Measurements from ENCODE around the gene SLC35E2B.
"Not testable (repeated sequence)": the region's sequence is repeated elsewhere in the genome, so short reads cannot be mapped to it uniquely, and the experiment has no call there.

SLC35E2B gene

DNA sequence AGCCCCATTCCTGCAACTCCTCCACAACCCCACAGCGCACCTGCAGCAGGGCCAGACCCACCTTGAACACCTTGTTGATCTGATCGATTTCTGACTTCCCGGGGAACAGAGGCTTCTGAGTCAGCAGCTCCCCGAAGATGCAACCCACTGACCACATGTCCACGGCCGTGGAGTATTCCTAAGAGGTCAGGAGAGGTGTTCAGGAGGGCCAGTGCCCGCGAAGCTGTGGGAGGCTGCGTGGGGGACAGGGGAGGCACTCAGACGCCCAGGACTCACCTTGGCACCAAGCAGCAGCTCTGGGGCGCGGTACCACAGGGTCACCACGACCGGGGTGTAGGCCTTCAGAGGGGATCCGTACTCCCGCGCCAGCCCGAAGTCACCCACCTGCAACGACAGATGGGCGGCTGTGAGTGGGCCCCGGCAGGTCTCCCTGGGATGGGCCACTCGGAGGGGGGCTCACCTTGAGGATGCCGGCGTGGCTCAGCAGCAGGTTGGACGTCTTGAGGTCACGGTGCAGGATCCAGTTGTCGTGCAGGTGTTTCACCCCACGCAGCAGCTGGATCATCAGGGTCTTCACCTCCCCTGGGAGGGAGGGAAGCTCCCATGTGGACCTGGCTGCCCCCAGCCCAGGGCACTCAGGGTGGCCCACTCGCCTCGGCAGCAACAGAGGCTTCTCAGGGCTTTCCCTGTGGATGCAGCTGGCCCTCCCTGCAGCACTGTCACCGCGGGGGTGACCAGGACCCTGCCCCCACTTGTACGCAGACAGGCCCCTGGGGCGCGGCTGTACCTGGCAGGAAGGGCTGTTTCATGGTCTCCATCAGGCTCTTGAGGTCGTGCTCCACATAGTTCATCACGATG is 55.7 kb downstream of the SLC35E2B start:
- CTCF ChIA-PET; POLR2A ChIA-PET; H3K4me3 ChIP-seq (ENCODE audit: low read depth, low read length); DNase-seq (ENCODE audit: low read depth, low spot score): not testable (repeated sequence)

DNA sequence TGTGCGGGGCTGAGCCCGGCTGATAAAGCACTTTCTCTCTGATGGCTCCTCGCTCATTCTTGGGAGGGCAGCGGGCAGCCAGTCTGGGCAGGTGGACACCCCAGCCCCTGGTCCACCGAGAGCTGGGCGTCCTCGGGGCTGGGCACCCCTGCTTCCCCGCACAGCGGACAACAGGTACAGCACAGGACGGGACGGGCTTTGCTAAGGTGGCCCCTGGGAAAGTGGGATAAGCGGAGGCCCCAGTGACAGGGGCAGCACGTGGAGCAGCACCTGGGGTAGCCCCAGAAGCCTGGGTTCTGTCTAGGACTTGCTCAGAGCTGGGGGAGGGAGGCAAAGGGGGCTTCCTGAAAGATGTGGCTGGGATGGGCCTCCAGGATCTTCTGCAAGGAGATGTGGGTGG is 58.0 kb downstream of the SLC35E2B start:
- POLR2A ChIA-PET; DNase-seq (ENCODE audit: low read depth, low spot score); H3K4me3 ChIP-seq (ENCODE audit: low read depth, low read length); CTCF ChIA-PET: not testable (repeated sequence)

DNA sequence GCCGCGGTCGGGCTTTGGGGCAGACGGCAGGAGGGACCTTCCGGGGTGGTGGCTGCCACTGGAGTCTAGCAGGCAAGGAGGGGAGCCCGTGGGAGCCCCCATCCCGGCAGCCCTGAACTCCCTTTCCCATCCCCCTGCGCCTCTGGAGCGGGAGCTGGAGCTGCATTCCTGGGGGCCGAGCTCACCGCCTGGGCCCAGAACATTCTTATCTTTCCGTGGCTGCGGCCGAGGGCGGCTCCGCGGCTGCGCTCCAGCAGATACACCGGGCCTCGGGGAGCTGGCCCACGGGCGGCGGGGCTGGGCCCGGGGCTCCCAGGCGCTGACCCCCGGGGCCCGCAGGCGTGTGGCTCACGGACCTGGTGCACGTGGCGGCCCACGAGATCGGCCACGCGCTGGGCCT is 59.2 kb downstream of the SLC35E2B start:
- CTCF ChIA-PET; DNase-seq (ENCODE audit: low read depth, low spot score); POLR2A ChIA-PET; H3K4me3 ChIP-seq (ENCODE audit: low read depth, low read length): not testable (repeated sequence)

DNA sequence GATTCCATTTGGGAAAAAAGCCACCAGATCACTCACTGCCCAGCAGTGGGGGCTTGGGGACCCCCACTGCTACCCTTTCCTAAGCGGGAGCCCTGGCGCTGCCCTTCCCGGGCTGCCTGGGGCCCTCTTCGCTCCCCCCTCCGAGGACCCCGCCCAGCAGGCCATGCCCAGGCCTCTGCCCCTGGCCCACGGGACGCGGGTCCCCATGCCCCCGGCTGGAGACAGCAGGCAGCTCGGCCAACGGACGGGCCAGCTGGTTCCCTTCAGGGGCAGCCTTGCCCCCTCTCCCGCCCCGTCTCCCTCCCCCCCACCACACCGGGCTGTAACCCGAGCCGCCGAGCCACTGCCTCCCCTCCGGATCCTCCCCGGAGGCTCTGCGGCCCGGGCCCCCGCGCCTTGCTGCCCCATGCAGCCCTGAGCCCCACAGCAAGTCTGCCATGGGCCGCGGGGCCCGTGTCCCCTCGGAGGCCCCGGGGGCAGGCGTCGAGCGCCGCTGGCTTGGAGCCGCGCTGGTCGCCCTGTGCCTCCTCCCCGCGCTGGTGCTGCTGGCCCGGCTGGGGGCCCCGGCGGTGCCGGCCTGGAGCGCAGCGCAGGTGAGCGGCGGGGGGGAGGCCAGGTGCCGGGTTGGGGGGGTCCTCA is 60.7 kb downstream of the SLC35E2B start, which contains the start of gene MMP23B:
Gene MMP23B (plus strand): TSS at position 392 of the 639 bp plus-strand sequence. CDS start 46 bp downstream, at position 438.
- H3K4me3 ChIP-seq (ENCODE audit: low read depth, low read length): no peak within 1 kb of the TSS
- DNase-seq (ENCODE audit: low read depth, low spot score): no peak
- TF ChIP-seq, protein P1, sequence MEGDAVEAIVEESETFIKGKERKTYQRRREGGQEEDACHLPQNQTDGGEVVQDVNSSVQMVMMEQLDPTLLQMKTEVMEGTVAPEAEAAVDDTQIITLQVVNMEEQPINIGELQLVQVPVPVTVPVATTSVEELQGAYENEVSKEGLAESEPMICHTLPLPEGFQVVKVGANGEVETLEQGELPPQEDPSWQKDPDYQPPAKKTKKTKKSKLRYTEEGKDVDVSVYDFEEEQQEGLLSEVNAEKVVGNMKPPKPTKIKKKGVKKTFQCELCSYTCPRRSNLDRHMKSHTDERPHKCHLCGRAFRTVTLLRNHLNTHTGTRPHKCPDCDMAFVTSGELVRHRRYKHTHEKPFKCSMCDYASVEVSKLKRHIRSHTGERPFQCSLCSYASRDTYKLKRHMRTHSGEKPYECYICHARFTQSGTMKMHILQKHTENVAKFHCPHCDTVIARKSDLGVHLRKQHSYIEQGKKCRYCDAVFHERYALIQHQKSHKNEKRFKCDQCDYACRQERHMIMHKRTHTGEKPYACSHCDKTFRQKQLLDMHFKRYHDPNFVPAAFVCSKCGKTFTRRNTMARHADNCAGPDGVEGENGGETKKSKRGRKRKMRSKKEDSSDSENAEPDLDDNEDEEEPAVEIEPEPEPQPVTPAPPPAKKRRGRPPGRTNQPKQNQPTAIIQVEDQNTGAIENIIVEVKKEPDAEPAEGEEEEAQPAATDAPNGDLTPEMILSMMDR (IDR thresholded peaks at IDR 0.05; ENCODE audit: insufficient read depth, low read length, missing control alignments): no peak
- ChIA-PET CTCF (no interaction called here), POLR2A (no interaction called here)

DNA sequence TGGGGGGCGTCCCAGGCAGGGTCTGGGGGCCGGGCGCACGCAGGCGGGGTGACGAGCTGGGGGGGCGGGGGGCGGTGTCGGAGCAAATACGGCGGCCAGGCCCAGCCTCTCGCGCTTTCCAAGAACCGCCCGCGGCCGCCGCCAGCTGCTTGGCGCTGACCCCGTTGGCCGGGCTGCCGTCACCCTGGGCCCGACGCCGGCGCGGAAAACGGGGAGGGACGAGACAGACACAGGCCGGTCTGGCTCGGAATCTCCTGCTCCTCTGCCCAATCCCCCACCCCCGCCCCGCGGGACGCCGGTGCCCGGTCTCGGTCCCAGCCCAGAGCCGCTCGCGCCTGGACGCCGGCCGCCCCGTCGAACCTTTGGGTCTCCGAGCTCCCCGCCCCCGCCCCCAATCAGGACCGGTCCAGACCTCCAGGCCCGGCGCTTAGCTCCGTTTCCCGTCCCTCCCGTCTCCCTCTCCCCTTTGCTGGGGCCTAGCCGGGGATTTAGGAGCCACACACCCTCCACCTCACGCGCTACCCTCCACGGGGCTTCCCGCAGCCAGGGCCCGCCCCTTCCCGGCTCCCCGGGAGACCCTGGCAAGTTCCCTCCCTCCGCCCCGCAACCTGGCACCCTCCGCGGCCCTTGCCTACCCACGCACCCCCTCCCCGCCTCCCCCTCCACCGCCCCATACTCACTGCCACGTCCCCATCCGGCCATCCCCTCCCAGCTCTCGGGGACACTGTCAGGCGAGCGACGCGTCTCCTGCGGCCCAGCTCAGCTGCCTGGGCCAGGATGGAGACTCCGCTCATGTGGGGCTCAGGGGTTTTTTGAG is 61.4 kb downstream of the SLC35E2B start:
- CTCF ChIA-PET: no interaction called here
- POLR2A ChIA-PET: interaction anchor here (1.2 kb wide), 1 partner anchor 15 kb away, joined by 3 read pairs; the partner anchor contains the start of gene MIB2
- TF ChIP-seq, protein P1 (IDR thresholded peaks at IDR 0.05; ENCODE audit: insufficient read depth, low read length, missing control alignments): no peak
- H3K4me3 ChIP-seq (ENCODE audit: low read depth, low read length): no peak overlapping the region
- DNase-seq (ENCODE audit: low read depth, low spot score): no peak

DNA sequence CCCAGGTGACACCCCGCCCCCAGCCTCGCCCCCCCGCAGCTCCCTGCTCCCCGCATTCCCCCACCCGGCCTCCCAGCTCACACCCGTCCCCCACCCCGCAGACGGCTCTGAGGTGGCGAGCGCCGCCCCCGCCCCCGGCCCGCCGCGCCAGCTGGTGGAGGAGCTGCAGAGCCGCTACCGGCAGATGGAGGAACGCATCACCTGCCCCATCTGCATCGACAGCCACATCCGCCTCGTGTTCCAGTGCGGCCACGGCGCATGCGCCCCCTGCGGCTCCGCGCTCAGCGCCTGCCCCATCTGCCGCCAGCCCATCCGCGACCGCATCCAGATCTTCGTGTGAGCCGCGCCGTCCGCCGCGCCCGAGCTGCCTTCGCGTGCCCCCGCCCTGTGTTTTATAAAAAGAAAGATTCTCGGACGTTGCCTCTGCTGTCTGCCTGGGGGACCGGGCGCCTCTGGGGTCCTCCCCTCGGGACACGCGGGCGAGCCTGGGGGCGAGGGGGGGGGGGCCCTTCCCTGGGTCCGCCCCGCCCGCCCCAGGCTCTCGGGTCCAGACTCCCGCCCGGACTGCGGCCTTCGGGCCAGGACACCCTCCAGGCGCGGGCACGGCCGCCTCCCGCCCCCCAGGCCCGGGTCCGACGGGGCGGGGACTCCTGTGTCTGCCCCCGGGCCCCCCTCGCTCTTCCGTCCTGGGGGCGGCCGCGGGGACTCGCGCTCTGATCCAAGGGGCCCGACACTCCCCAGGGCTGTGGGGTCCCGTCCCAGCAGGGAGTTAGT is 62.2 kb downstream of the SLC35E2B start:
- H3K4me3 ChIP-seq (ENCODE audit: low read depth, low read length): no peak overlapping the region
- POLR2A ChIA-PET: interaction anchor here (1.2 kb wide), 1 partner anchor 15 kb away, joined by 3 read pairs; the partner anchor contains the start of gene MIB2
- no peak for DNase-seq (ENCODE audit: low read depth, low spot score)
- CTCF ChIA-PET: no interaction called here
- TF ChIP-seq, protein P1 (IDR thresholded peaks at IDR 0.05; ENCODE audit: insufficient read depth, low read length, missing control alignments): no peak

DNA sequence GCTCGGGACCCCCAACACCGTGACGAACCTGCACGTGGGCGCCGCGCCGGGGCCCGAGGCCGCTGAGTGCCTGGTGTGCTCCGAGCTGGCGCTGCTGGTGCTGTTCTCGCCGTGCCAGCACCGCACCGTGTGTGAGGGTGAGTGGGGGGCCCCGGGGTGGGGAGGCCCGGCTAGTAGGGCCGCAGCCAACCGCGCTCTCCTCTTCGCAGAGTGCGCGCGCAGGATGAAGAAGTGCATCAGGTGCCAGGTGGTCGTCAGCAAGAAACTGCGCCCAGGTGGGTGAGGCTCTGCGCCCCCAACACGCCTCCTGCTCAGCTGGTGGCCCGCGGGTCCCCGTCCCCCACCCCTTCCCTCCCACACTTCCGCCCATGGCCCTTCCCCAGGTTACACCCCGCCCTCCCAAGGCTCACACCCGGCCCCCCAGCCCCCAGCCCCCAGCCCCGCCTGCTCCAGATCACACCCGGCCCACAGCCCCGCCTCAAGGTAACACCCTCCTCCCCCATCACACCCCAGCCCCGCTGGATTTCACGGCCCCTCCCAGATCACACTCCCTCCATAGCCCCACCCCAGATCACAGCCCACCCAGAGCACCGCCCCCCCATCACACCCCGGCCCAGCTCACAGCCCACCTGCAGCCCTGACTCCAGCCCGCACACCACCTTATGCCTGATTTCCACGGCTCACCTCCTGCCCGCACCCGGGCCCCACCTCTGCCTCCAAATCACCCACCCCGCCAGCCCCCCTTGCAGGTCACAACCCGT is 63.0 kb downstream of the SLC35E2B start:
- ChIA-PET CTCF (no interaction called here), POLR2A (interaction anchor here (1.2 kb wide), 1 partner anchor 14 kb away, joined by 3 read pairs; no protein-coding TSS in a partner anchor)
- TF ChIP-seq, protein P1 (IDR thresholded peaks at IDR 0.05; ENCODE audit: insufficient read depth, low read length, missing control alignments): no peak
- DNase-seq (ENCODE audit: low read depth, low spot score): no peak
- no peak overlapping the region for H3K4me3 ChIP-seq (ENCODE audit: low read depth, low read length)

Data from AG04449 (cell line).